Stimulated activated CD4-positive, alpha-beta T cell treated with anti-CD3 and anti-CD28 coated beads, Interleukin-15, amount 100 ng/mL, for 48 hours (primary cell): ENCODE results near the gene VWA2.
"Not testable (repeated sequence)": the region's sequence is repeated elsewhere in the genome, so short reads cannot be mapped to it uniquely, and the experiment has no call there.

Experiments used
- DNase-seq, 2 donors: peaks; one replicate each; pipeline ENCODE4 v3.0.0-alpha.2; 2020; ENCODE audit warnings: low read depth in 2 of 2

The VWA2 gene

GRCh38 chr10:114319406-114320248 is 80.6 kb downstream of the VWA2 start:
- DNase-seq = no peak

DNA sequence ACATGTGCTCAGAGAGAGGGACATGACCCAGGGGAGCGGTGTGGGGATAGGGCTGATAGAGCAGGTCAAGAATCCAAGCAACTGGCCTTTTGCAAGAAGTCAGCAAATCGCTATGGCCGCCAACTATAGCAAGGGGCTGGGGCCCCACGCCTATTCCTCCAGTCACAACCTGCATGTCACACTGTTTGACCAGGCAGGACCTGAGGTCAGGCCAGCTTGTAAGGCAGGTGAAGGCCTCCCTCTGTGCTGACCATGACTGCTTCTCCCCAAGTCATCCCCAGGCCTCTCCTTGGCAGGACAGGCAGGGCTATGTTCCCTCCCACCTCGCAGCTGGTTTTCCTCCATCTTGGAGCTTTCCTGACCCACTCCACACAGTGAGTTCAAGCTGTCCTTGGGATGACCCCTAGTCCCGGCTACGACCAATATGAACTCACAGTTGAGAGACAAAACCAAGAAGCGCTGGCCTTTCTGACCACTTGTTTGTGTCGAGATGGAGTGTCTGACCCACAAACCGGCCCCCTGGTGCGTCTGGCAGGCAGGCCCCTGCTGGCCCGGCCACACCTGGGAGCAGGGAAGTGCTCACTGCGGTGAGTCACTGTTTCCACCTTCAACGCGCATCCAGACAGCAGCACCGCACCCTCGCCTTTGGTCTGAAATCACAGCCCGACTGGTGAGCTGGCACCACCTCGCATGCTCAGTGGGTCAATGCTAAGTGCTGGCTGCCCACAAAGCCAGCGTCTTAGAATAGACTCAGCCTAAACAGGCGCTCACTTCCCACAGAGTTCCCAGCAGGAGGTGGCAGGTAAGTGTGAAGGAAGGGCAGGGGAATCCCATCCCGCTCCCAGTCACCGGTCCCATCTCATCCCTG is 81.4 kb downstream of the VWA2 start:
- DNase-seq = no peak

DNA sequence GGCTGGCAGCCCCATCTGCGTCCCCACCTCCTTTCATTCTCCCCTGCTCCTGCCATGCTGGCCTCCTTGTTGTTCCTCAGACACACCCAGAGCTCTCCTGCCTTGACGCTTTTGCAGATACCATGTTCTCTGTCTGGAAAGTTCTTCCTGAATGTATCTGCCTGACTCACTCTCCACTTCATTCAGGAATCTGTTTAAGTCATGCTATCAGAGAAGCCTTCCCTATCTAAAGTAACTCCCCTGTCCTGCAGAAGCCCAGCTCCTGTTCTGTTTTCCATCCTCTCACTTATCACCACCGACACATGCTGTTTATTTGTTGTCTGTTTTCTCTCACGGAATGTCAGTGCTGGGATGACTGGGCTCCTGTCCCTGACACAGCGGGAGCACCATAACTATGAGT is 83.3 kb downstream of the VWA2 start:
- no peak for DNase-seq

- DNase-seq = no peak
Measured at GRCh38 chr10:114323023-114323422, 84.0 kb downstream of the VWA2 start.

DNA sequence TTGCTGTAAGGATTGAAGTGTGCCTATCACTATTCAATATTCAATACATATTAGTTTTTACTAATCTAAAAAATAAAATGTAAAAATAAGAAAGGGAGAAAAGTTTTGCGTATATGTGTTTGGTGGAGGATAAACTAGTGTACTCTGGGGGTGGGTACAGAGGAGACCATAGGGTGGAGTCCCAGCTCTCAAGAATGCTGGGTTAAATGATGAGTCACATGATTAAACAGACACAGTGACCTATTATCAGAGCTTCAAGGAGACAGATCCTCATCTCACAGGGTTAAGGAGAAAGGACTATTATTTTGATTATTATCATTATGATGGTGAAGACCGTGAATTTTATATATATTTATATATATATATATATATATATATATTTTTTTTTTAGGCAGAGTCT is 87.7 kb downstream of the VWA2 start:
- DNase-seq = no peak

GRCh38 chr10:114327537-114328440 is 88.7 kb downstream of the VWA2 start:
- no peak for DNase-seq

DNA sequence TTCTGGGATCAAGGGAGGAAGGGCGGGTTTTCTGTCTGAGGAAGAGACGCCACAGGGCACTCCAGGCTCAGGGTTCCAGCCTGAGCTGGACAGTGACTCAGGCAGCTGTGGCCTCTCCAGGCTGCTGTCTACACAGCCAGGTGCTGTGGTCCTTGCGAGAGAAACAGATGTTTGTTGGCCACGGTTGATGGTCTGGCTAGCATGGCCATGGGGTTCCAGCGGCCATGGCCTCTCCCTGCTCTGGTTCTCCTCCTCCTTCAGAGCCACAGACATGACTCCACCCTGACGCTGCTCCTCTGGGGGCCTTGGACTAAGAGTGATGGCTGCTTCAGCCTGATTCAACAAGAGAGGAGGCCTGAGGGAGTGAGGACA is 89.4 kb downstream of the VWA2 start:
- no peak for DNase-seq

DNA sequence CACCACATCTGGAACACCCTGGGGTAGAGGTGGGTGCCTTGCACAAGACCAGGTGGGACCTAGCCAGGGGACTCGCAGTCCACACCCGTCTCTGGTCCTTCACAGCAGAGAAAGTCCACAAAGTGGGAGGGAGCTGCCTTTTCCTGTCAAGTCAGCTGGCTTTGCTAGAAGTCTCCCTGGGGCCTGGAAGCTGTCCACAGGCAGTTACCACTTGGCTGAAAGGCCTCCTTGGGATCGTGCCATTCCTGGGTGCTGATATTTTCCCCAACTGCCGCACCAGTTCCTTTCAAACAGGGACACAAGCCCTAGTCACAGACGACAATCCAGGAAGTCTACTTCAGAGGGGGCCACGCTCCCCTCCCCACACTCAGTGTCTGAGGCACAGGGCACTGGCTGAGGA is 89.8 kb downstream of the VWA2 start:
- DNase-seq = no peak

GRCh38 chr10:114329634-114330365 is 90.7 kb downstream of the VWA2 start:
- DNase-seq = no peak

GRCh38 chr10:114332301-114333192 is 93.5 kb downstream of the VWA2 start:
- DNase-seq = no peak

DNA sequence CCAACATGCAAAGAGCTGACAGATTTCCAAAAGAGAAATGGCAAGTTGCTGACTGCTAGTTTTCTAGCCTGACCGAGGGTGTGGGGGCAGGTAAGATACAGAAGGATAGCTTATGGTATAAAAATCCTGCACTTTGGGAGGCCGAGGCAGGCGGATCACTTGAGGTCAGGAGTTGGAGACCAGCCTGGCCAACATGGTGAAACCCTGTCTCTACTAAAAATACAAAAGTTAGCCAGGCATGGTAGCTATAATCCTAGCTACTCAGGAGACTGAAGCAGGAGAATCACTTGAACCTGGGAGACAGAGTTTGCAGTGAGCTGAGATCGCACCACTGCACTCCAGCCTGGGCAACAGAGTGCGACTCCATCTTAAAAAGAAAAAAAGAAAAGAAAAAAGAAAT is 94.4 kb downstream of the VWA2 start:
- DNase-seq = not testable (repeated sequence)

GRCh38 chr10:114334301-114334700 is 95.2 kb downstream of the VWA2 start:
- no peak for DNase-seq

GRCh38 chr10:114335614-114336013 is 96.6 kb downstream of the VWA2 start:
- DNase-seq = no peak

DNA sequence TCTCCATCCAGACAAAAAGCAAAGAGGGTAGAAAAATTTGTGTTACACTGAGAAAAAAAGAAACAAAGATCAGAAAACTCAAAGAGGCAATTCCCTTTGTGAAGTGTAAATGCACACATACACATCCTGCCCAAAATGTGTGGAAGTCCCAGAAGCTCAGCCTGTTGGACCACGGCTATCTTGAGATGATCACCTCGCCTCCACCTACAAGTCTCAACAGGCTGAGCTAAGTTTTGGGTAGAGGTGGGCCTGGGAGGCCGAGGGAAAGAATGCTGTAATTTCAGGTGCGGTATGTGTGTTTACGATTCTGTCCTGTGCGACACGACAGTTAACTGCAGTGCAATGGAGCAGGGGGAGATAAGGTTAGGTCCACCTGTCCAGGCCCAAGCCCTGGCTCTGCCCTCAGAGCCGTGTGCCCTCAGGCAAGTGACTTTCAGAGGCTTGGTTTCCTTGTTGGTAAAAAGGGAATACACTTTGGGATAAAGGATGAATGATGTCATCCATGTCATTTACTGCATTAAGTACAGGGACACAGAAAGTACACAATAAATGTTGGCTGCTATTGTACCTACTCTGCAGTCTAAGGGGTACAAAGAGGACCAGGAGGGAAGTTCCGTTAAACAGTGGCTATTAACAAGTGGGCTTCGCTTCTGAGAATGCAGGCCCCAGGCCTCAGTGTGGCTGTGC is 97.9 kb downstream of the VWA2 start:
- no peak for DNase-seq

- no peak for DNase-seq
Measured at GRCh38 chr10:114337510-114338462, 98.7 kb downstream of the VWA2 start.

GRCh38 chr10:114340816-114341215 is 101.8 kb downstream of the VWA2 start:
- DNase-seq = no peak
